ENCODE results near the gene KLHL33. TPM values are rescaled to one million over a fixed set of nuclear protein-coding genes. Genes with fewer than 3 reads are reported as not detected.

KLHL33 gene
- total and polyA plus RNA-seq, 10 of the 15 experiments (the other 5 are each of a cell fraction or from before 2014, with no cell fraction given) = 0.01 to 0.16 (median 0.04) TPM; not detected in 5

DNA sequence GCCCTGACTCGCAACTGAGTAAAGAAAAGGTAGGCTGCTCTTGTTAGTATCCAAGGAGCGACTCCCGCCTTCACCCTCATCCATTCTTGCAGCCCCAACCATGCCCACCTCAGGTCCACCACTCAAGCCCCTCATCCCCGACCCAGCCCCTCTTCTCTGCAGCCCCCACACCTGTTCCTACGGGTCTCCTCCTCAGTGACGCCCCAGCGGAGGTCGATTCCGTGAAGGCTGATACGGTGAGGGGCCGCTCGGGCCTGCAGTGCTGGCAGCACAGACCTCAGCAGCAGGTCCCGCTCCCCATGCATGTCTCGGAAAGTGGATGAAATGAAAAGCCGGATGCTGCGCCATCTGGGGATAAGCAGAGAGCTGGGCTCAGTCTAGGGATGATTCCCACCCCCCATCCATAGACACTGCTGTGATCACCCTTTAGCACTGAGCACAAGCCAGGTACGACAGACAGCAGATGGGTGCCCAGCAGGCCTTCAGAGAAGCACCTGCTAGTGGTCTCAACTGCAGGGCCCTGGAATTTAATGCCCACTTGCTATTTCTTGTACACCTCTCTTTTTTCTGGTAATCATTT, 49.6 kb downstream of the KLHL33 start (continued):
- no peak for TF ChIP-seq ZNF384 (IDR thresholded peaks at IDR 0.05; ENCODE audit: borderline replicate concordance, low read depth, low read length)
- TF ChIP-seq PRDM15 (CRISPR knock-in tag; IDR thresholded peaks at IDR 0.05) = no peak
- TF ChIP-seq DPF2 (IDR thresholded peaks at IDR 0.05) = no peak
- no peak for TF ChIP-seq EP300 (IDR thresholded peaks at IDR 0.05; ENCODE audit: borderline replicate concordance in 1 of 2, control insufficient read depth in 1 of 2, low read depth in 2 of 2, low read length in 2 of 2)
- TF ChIP-seq, protein P1, sequence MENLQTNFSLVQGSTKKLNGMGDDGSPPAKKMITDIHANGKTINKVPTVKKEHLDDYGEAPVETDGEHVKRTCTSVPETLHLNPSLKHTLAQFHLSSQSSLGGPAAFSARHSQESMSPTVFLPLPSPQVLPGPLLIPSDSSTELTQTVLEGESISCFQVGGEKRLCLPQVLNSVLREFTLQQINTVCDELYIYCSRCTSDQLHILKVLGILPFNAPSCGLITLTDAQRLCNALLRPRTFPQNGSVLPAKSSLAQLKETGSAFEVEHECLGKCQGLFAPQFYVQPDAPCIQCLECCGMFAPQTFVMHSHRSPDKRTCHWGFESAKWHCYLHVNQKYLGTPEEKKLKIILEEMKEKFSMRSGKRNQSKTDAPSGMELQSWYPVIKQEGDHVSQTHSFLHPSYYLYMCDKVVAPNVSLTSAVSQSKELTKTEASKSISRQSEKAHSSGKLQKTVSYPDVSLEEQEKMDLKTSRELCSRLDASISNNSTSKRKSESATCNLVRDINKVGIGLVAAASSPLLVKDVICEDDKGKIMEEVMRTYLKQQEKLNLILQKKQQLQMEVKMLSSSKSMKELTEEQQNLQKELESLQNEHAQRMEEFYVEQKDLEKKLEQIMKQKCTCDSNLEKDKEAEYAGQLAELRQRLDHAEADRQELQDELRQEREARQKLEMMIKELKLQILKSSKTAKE (IDR thresholded peaks at IDR 0.05; ENCODE audit: low read depth, poor library complexity, severe bottlenecking) = no peak
- TF ChIP-seq NBN (IDR thresholded peaks at IDR 0.05) = no peak

Data from GM12878 (cell line).